ENCODE data around the gene EBF3.

EBF3 gene

GRCh38 chr10:129868449-129869035, 95.5 kb downstream of the EBF3 start:
- no peak for DNase-seq

GRCh38 chr10:129867631-129868179, 96.4 kb downstream of the EBF3 start:
- no peak for DNase-seq

- no peak for DNase-seq
Measured at GRCh38 chr10:129866894-129867293, 97.2 kb downstream of the EBF3 start.

- no peak for DNase-seq
Measured at GRCh38 chr10:129865960-129866359, 98.1 kb downstream of the EBF3 start.

- DNase-seq: no peak
Measured at GRCh38 chr10:129865413-129865812, 98.7 kb downstream of the EBF3 start.

- no peak for DNase-seq
Measured at GRCh38 chr10:129864601-129865126, 99.4 kb downstream of the EBF3 start.

GRCh38 chr10:129864082-129864481, 100.0 kb downstream of the EBF3 start:
- DNase-seq: no peak

- no peak for DNase-seq
Measured at GRCh38 chr10:129863201-129863663, 100.8 kb downstream of the EBF3 start.

GRCh38 chr10:129861776-129862531, 102.1 kb downstream of the EBF3 start:
- DNase-seq: no peak

- DNase-seq: no peak
Measured at GRCh38 chr10:129860396-129860795, 103.7 kb downstream of the EBF3 start.

GRCh38 chr10:129859536-129859935, 104.5 kb downstream of the EBF3 start:
- DNase-seq: no peak

- no peak for DNase-seq
Measured at GRCh38 chr10:129857242-129857960, 106.7 kb downstream of the EBF3 start.

GRCh38 chr10:129855836-129856563, 108.1 kb downstream of the EBF3 start:
- DNase-seq: no peak

- no peak for DNase-seq
Measured at GRCh38 chr10:129854796-129855705, 109.0 kb downstream of the EBF3 start.

GRCh38 chr10:129854158-129854557, 109.9 kb downstream of the EBF3 start:
- no peak for DNase-seq

GRCh38 chr10:129853562-129853903, 110.5 kb downstream of the EBF3 start:
- no peak for DNase-seq

- no peak for DNase-seq
Measured at GRCh38 chr10:129852829-129853561, 111.1 kb downstream of the EBF3 start.

GRCh38 chr10:129851941-129852640, 112.0 kb downstream of the EBF3 start:
- no peak for DNase-seq

GRCh38 chr10:129850790-129851189, 113.3 kb downstream of the EBF3 start:
- DNase-seq: no peak

- DNase-seq: no peak
Measured at GRCh38 chr10:129850316-129850715, 113.8 kb downstream of the EBF3 start.
